ENCODE results near the gene ASXL3.

The ASXL3 gene

DNA sequence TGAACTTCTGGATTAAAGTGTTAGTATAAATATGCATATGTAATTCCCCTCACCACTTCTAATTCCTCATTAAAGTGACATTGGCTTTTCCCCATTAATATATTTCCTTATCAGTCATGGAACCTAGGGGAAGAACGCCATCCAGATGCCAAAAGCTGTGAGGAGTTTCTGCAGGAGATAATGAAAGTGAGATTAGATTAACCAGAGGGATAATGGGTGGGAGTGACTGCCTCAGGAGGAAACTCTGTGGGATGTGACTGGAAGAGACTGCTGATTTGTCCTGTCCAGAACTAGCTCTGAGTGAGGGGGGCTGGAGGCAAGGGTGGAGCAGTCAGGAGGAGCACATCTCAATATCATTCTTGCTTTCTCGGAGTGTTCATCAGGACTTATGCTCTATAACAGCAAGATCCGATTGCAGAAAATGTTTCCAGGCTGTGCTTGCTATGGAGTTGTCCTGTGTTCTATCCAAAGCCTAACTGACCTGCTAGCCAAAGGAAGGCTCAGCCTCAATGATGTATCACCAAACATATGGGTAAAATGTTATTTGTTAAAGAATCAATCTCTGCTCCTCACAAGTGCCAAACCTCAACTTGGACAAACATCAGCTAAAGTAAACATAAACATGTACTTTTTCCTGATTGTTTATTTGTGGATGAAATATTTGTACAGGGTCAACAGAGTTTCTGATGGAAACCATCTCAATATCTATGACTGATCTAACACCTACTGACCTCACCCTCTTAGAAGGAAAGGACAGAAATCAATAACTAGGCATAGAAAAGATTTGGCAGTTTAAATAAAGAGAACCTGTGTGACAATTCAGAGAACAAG lies 118.5 kb downstream of the ASXL3 start:
- no peak overlapping the region for H3K4me3 ChIP-seq
- no peak for DNase-seq (ENCODE audit: low spot score)
- H3K27ac ChIP-seq = no peak overlapping the region
- TF ChIP-seq, protein P1, sequence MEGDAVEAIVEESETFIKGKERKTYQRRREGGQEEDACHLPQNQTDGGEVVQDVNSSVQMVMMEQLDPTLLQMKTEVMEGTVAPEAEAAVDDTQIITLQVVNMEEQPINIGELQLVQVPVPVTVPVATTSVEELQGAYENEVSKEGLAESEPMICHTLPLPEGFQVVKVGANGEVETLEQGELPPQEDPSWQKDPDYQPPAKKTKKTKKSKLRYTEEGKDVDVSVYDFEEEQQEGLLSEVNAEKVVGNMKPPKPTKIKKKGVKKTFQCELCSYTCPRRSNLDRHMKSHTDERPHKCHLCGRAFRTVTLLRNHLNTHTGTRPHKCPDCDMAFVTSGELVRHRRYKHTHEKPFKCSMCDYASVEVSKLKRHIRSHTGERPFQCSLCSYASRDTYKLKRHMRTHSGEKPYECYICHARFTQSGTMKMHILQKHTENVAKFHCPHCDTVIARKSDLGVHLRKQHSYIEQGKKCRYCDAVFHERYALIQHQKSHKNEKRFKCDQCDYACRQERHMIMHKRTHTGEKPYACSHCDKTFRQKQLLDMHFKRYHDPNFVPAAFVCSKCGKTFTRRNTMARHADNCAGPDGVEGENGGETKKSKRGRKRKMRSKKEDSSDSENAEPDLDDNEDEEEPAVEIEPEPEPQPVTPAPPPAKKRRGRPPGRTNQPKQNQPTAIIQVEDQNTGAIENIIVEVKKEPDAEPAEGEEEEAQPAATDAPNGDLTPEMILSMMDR (IDR thresholded peaks at IDR 0.05) = no peak

DNA sequence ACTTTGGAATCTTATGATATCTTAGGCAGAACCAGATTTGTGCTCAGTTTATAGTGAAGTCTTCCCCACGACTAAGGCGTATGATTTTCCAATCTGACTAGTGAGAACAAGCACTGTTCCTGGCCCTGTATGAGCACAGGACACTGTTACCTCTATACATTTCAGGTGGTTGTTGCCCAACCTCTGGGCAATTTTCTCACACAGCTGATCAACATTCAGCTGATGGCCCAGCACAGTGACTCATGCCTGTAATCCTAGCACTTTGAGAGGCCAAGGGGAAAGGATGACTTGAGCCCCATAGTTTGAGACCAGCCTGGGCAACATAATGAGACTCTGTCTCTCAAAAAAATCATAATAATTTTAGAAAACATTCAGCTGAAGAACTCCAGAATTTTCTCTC lies 119.5 kb downstream of the ASXL3 start:
- TF ChIP-seq, protein P1 (IDR thresholded peaks at IDR 0.05) = no peak
- no peak for DNase-seq (ENCODE audit: low spot score)
- no peak overlapping the region for H3K27ac ChIP-seq
- no peak overlapping the region for H3K4me3 ChIP-seq

DNA sequence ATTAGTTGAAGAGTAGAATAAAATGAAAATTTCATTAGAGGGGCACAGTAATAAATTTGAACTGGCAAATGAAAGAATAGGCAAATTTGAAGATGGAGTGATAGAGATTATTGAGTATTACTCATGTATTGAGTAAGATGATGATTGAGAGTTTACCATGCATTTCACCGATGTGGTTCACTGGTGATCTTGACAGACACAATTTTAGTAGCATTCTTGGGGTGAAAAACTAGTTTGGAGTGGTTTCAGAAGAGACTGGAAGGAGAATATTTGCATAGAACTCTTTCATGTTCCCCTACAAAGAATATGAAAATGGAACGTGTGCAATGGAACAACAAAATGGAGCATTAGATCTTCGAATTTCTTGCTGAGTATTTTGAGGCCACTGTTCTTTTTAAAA lies 121.4 kb downstream of the ASXL3 start:
- Histone ChIP-seq H3K27ac (no peak overlapping the region), H3K4me3 (no peak overlapping the region)
- TF ChIP-seq, protein P1 (IDR thresholded peaks at IDR 0.05) = no peak
- no peak for DNase-seq (ENCODE audit: low spot score)

DNA sequence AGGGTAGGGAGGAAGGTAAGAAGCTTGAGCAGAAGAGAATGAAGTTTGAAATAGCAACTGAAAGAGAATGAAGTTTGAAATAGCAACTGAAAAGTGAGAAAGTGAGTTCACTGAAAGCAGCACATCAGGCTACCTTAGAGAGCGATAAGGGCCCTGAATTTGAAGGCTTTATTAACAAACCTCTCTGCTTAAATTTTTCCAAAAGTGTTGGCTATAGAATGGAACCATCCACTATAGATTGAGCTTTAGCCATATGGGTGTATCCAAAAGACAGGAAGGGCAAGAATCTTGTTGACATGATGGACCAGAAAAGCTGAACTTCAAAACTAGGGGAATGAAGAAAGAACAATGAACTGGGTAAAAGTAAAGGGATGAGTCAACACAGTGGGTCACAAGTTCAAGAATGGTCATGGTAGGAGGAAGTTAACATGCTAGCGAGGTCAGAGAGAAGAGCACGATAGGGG lies 122.5 kb downstream of the ASXL3 start:
- no peak overlapping the region for H3K27ac ChIP-seq
- DNase-seq (ENCODE audit: low spot score) = no peak
- TF ChIP-seq, protein P1 (IDR thresholded peaks at IDR 0.05) = no peak
- no peak overlapping the region for H3K4me3 ChIP-seq

- DNase-seq (ENCODE audit: low spot score) = no peak
- TF ChIP-seq, protein P1 (IDR thresholded peaks at IDR 0.05) = no peak
- H3K4me3 ChIP-seq = no peak overlapping the region
- H3K27ac ChIP-seq = no peak overlapping the region
Measured at GRCh38 chr18:33702625-33703024, 124.6 kb downstream of the ASXL3 start.

DNA sequence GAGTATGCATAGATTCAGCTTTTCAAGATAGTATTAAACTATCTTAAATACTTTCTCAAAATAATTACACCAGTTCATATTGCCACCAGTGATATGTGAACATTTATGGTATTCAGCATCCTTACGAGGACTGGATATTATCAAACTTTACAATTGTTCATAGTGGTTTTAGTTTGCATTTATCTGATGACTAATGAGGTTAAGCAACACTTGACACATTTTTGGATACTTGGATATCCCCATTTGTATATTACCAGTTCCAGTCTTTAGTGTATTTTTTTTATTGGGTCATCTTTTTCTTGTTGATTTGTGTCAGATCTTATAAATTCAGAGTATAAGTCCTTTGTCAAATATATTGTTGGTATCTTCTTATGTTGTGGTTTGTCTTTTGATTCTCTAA lies 128.4 kb downstream of the ASXL3 start:
- TF ChIP-seq, protein P1 (IDR thresholded peaks at IDR 0.05) = no peak
- no peak overlapping the region for H3K27ac ChIP-seq
- no peak overlapping the region for H3K4me3 ChIP-seq
- no peak for DNase-seq (ENCODE audit: low spot score)

DNA sequence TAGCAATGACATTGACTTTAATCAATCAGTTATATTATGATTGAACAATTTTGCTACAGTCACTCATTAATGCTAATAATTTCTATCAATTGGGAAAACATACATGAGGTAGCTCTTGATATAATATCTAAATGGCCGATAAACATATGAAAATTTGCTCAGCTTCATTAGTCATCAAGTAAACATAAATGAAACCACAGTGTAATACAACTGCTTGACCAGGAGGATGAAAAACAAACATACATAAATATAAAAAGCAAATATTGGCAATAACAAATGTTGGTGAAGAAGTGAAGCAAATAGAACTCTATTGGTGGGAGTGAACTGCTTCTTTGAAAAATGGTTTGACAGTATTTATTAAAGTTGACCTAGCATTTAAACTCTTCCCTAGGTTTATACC lies 130.9 kb downstream of the ASXL3 start:
- DNase-seq (ENCODE audit: low spot score) = no peak
- Histone ChIP-seq H3K4me3 (no peak overlapping the region), H3K27ac (no peak overlapping the region)
- TF ChIP-seq, protein P1 (IDR thresholded peaks at IDR 0.05) = no peak
